ENCODE measurements around the gene ARR3. TPM values are rescaled to one million over a fixed set of nuclear protein-coding genes. Genes with fewer than 3 reads are reported as not detected.
A peak's percentile ranks its signal among the peaks of the same experiment; 100 is the strongest.
"Not testable (repeated sequence)": the region's sequence is repeated elsewhere in the genome, so short reads cannot be mapped to it uniquely, and the experiment has no call there.

ARR3 gene
- total RNA-seq, 1 donor from 2014 or later, result not detected

DNA sequence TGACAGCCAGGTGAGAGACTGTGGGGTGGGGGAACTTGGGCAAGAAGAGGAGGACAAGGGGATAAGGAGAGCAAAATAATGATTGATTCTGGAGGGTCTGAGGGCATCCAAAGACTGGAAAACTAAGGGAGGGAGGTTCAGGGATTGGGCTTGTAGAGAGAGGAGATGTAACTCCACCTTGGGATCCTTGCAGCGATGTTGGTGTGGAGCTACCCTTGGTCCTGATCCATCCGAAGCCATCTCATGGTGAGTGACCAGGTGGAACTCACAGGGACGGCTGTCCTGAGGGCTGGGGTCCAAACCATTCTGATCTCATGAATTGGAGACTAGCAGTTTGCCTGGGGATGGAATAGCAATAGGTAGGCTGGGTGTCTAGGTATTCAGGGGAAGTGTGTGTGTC lies 12.4 kb downstream of the ARR3 start:
- no peak for DNase-seq (ENCODE audit: low spot score)

DNA sequence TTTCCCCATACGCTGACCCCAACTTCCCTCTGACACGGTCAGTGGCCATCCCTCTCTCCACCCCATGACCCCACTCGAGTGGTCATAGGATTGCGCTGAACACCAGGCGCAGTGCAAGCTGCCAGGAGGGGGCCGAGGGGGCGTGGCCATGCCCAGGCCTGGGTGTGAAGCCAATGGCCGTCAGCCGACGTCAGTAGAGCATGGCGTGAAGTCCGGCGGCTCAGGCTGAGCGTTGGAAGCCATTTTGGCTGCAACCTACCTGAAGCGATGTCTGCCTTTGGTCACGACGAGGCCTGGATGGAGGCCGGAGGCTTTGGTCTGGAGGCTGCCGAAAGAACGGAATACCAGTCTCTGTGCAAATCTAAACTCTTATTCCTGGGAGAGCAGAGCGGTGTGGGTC lies 13.8 kb downstream of the ARR3 start, which contains the start of gene RAB41:
RAB41 (plus strand) TSS at position 222 of the 400 bp plus-strand sequence; CDS start at position 268, 46 bp downstream.
- DNase-seq (ENCODE audit: low spot score), result no peak

DNA sequence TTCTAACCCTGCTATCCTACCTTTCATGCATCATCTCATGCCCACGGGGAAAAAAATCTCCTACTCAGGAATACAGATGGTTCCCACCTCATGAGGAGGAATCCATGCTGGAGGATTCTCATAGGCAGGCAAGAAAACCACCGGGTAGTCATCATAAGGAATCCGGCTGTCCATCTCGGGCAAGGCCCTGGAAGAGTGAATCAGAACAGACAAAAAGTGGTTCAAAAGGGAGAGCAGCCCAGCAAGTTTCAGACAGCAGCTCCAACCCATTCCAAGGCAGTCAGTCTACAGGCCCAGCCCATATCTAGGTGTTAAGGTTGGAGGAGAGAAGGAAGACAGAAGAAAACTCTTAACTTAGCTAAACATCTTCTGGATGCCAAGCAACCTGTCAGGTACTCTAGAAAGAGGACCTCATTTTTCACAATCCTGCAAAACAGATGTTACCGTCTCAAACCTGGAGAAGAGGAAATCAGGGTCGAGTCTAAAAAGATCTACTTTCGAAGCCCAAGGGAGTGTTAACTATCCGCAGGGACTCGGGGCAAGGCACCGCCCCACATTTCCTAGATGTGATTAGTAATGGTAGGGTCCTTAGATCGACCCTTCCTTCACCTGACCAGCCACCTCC lies 21.1 kb downstream of the ARR3 start:
- DNase-seq (ENCODE audit: low spot score), result no peak

DNA sequence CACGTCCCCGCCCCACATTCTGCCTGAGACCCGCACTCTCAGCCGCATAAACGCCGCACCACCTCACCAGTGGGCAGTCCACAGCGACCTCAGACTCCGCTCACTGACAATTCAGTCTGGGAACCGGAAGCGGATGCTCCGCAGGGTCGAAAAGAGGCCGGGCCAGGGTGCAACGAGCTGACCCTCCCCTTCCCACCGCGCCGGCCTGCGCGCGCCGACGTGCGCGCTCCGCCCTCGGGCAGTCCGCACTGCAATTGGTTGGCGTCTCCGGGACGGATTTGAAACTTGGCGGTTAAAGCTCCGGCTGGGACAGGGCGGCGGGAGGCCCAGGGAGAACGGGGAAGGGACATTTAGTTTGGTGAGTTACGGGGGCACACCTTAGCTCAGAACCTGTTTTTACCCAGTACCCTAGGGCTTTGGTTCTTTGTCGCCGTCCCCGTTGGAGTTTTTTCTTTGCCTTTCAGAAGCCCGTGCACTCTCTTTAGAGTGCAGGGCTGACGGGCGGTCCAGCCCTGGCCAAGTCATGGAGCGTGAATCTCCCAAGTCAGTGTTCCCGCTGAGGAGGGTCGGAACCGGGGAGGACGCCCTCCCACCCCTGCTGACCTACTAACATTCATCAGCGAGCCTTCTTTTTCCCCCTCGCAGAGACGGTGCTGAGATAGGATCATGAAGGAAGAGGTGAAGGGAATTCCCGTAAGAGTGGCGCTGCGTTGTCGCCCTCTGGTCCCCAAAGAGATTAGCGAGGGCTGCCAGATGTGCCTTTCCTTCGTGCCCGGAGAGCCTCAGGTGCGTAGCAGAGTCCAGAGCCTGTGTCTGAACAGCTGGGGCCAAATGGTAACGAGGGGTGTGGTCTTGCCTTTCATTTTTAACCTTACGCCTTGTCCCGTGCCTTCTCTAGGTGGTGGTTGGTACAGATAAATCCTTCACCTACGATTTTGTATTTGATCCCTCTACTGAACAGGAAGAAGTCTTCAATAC lies 21.9 kb downstream of the ARR3 start, which contains the start of the genes KIF4A and PDZD11:
KIF4A (plus strand) TSS at position 312 of the 978 bp plus-strand sequence; CDS start at position 667, 355 bp downstream.
PDZD11 (minus strand) TSS at position 135 of the 978 bp plus-strand sequence. CDS start 586 bp downstream, outside the sequence.
- DNase-seq (ENCODE audit: low spot score), result peak; percentile 77

DNA sequence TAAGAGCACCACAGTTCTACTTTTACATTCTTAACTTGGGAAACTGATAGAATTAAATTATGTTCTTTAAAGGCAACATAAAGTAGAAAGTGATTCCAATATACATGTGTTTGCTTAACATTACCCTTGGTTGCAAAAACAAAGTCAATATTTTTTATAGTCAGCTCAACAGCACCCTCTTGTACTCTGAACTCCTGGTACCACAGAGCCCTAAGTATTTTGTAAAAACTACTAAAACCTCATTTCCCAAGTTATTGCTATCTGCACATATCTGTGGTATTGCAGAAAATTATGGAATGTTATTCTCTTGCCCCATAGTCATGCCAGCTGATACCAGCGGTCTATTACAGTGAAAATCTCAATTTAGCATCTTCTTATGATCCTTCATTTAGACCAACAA lies 24.7 kb downstream of the ARR3 start:
- no peak for DNase-seq (ENCODE audit: low spot score)

DNA sequence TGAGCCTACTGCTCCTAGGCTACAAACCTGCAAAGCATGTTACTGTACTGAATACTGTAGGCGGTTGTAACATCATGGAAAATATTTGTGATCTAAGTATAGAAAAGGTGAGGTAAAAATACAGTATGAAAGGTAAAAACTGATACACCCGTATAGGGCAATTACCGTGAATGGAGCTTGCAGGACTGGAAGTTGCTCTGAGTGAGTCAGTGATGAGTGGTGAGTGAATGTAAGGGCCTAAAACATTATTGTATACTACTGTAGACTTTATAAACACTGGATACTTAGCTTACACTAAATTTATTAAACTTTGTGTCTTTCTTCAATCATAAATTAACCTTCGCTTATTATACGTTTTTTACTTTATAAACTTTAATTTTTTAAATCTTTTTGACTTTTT lies 25.5 kb downstream of the ARR3 start:
- DNase-seq (ENCODE audit: low spot score), result no peak

DNA sequence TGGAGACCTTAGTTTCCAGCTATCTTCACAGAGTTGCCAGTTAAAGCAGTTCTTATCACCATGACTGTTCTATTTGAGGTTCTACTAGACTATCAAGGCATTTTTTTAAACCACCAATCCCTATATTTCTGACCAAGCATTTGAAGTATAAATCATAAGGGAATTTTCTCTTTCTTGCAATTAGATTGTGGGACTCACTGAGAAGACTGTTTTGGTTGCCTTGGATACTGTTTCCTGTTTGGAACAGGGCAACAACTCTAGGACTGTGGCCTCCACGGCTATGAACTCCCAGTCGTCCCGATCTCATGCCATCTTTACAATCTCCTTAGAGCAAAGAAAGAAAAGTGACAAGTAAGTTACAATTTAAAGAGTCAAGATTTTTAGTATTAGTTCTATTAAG lies 33.6 kb downstream of the ARR3 start:
- no peak for DNase-seq (ENCODE audit: low spot score)

DNA sequence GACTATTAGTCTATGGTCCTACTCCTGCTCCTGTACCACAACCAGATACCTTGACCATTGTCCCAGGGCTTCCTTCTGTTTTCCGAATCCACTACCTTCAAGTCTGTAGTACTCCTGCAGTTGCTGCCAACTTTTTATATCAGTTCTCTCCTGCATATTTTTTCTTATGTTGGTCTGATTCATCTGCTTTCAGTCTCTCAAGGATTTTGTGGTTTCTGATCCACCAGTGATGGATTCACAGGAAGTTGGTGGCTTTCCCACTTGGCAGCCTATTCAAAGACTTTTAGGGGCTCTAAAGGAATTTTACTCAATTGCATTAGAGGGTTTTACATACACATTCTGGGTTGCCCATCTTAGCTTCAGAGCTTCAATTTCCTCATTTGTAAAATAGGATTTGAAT lies 45.4 kb downstream of the ARR3 start:
- DNase-seq (ENCODE audit: low spot score), result no peak

DNA sequence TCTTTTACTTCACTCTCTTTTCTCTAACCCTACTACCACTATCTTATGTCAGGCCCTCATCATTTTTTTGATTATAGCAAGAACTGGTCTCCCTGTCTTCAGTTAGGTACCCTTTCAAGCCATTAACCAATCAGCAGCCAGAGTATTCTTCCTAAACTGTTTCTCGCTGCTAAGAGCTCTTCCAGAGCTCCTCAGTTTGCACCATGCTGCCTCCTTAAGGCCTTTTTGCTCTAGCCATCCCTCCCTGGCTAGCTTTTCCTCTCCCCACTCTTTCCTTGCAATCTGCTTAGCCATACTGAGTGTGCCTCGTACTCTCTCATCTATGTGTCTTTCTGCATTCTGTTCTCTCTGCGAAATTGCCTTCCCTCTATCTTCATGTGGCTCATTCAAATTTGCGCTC lies 54.6 kb downstream of the ARR3 start:
- DNase-seq (ENCODE audit: low spot score), result no peak

DNA sequence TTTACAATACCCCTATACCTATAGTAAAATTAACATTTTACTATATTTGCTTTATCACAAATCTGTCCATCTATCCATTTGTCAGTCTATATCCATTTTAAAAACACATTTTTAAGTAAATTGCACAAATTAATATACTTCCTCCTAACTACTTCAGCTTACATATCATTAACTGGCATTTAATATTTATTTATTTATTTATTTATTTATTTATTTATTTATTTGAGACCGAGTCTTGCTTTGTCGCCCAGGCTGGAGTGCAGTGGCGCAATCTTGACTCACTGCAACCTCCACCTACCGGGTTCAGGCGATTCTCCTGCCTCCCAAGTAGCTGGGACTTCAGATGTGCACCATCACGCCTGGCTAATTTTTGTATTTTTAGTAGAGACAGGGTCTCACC lies 55.5 kb downstream of the ARR3 start:
- DNase-seq (ENCODE audit: low spot score), result not testable (repeated sequence)

DNA sequence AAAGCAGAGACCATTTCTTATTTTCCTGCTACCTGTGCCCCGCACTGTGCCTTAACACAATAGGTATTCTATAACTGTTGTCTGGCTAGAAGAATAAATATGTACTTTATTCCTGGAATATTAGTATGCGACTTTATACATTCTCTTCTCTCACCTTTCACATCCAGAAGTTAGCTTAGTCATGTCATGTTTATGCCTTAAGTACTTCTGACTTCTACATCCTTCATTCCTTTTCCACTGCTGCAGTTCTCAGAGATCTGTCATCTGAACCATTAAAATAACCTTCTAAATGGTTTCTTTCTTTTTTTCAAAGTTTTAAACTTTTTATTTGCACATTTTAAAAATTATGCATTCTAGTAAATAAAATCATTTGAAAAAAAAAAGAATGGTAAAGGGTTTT lies 56.2 kb downstream of the ARR3 start:
- no peak for DNase-seq (ENCODE audit: low spot score)

DNA sequence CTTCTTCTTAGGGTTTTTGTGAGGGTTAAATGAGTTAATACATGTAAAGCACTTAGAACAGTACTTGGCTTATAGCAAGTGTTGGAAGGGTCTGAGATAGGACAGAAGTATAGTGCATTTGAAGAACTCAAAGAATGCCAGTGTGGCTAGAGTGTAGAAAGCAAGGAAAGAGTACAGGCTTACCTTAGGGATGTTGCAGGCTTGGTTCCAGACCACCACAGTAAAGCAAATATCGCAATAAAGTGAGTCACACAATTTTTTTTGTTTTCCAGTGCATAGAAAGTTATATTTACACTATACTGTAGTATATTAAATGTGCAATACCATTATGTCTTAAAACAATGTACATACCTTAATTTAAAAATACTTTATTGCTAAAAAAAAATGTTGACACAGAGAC lies 63.0 kb downstream of the ARR3 start:
- no peak for DNase-seq (ENCODE audit: low spot score)

Other genes starting within 250 kb of the ARR3 start
- not detected for gene AWAT2, start 218.4 kb upstream of the ARR3 start, total RNA-seq
- gene OTUD6A, start 205.9 kb upstream of the ARR3 start, total RNA-seq, result not detected
- 61.9 TPM for gene IGBP1, start 134.9 kb upstream of the ARR3 start, total RNA-seq
- gene DGAT2L6, start 90.9 kb upstream of the ARR3 start, total RNA-seq, result not detected
- not detected for gene AWAT1, start 33.7 kb upstream of the ARR3 start, total RNA-seq
- gene P2RY4, start 8.1 kb upstream of the ARR3 start, total RNA-seq, result not detected
- gene RAB41, start 13.8 kb downstream of the ARR3 start, total RNA-seq, result not detected
- gene PDZD11, start 21.6 kb downstream of the ARR3 start, total RNA-seq, result 38.9 TPM
- gene KIF4A, start 21.8 kb downstream of the ARR3 start, total RNA-seq, result 0.92 TPM
- 0.32 TPM for gene GDPD2, start 155.0 kb downstream of the ARR3 start, total RNA-seq
- 59.9 TPM for gene DLG3, start 176.5 kb downstream of the ARR3 start, total RNA-seq

Measured in mucosa of gallbladder (tissue), 1 donor.